HG03520 (cell line): Measurements from ENCODE around the gene ATP2A3.

ENCODE experiments used
- ATAC-seq: cut with Tn5 transposase; IDR thresholded peaks from one replicate; pipeline ENCODE4 v1.9.1; 2021; ENCODE audit warnings: mild to moderate bottlenecking, moderate library complexity; ENCODE audit not compliant: unreplicated experiment

Gene ATP2A3

DNA sequence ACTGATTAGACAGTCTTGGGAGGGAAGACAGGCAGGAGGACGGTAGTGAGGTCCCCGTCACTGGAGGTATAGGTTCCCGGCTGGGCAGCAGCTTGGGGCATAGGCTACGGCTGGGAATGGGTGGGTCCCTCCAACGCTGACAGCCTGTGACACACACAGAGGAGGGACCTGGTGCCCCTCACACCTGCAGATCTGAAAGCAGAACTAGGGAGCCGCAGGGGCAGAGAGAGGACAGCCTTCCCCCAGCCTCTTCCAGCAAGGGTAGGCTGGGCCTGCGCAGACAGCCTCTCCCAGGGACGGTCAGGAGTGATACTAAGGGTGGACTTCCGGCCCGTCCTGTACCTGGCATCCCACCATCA lies 49.9 kb downstream of the ATP2A3 start:
- ATAC-seq: no peak

DNA sequence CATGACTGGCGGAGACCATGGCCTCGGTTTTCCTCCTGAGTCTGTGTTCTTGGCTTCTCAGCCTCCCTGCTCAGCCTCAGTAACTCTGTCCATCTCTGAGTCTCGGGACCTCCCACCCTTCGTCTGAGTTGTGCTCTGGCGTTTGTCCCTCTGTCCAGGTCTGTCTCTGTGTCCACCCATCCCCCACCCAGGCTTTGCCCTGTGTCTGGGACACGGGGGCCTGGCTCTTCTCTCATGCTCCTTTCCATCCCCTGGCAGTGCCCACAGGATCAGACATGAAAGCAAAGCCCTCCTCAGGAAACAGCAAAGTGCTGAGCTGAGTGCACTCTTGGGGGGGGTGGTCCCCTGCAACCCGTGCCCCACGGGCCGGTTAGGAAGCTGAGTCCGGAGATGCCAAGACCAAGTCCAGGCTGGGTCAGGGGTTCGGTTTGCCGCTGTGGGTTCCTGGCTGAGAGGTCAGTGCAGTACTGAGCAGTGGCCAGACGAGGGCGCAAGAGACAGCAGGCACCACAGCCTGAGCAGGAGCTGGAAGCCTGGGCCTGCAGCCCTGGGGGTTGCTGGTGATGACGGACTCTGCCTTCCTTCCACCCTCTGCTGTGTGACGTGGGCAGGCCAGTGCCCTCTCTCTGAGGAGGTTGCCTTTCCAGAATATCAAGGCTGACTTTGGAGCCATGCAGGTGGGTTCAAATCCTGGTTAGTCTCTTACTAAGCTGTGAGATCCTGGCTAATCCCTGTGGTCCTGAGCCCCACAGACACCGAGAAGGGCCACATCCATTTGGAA lies 50.5 kb downstream of the ATP2A3 start:
- ATAC-seq: peak; percentile 45

DNA sequence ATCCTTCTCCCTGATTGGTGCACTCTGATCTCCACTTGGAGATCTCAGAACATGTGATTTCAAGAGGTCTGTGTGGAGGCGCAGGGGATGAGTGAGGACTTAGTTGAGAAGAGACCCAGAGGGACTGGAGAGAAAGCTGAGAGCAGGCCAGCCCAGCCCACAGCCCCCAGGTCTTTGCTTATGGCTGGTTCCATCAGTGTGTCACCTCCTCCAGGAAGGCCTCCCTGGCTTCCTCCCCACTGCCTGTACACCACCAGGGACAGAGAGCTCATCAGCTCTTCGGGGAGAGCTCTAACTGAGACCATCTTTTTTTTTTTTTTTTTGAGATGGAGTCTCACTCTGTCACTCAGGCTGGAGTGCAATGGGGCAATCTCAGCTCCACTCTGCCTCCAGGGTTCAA lies 51.4 kb downstream of the ATP2A3 start:
- ATAC-seq: no peak

DNA sequence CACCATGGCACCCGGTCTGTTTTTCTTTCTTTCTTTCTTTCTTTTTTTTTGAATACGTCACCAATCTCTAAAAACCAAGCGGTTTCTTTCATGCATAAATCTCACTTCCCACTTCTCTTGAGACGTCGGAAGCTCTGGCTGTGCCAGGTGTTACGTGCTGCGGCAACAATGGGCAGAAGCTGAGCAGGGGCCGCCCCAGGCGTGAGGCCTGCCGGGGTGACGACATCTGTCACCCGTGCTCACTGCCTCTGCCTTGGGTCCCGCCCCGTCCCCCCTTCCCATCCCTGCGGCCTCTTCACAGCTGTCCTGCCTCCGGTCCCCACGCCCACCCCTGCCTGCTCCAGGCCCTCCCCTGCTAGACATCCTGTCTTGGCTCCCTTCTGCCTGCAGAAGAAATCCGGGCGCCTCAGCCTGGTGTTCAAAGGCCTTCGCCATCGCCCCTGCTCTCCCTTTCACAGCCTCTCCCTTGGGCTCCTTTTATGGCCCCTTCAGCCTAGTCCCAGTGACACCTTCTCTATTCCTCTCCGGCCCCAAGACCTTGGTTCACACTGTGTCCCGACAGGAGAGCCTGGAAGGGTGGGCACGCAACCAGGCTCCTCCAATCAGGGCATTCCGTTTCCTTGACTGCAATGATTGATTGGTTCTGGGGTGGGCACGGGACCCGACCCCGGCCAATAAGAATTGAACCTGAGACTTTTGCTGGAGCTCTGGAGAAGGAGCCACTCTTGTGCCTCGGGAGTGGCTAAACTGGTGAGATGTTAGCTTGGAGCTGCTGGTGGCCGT lies 52.8 kb downstream of the ATP2A3 start:
- ATAC-seq: peak; percentile 59

DNA sequence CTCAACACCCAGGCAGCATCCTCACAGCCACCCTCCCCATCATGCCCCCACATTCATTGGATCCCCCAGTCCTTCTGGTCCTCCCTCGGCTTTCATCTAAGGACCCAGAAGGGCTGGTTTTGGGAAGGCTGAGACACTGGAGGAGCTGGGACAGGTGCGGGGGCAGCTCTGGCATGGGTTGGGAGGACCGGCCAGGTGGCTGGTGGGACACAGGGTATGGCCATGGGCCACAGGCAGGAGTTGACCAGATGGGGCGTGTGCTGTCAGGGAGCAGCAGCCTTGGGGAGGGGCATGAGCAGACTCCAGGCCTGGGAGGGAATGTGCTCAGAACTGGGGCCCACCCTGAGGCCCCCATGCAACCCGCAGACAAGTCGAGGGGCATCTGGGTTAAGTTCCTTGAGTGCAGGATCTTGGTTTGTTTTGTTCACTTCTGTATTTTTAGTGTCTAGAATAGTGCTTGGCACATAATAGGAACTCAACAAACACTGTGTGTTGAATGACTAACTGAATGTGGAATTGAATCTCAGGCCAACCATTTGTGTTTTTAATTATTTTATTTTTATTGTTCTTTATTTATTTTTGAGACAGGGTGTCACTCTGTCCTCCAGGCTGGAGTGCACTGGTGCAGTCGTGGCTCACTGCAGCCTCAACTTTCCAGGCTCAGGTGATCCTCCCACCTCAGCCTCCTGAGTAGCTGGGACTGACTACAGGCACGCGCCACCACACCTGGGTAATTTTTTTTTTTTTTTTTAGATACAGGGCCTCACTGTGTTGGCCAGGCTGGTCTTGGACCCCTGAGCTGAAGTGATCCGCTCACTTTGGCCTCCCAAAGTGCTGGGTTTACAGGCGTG lies 53.6 kb downstream of the ATP2A3 start:
- no peak for ATAC-seq

DNA sequence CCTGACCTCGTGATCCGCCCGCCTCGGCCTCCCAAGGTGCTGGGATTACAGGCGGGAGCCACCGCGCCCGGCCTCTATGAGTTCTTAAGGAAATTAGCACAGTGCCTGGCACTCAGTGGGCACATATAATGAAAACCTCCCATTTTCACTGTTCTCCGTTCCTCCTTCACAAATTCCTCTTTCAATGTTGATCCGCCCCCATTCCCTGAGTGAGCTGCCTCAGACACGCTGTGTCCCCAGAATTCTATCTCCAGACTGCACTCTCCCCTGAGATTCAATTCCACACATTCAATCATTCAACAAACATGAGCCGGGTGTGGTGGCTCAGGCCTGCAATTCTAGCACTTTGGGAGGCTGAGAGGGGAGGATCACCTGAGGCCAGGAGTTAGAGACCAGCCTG lies 55.0 kb downstream of the ATP2A3 start:
- ATAC-seq: no peak

DNA sequence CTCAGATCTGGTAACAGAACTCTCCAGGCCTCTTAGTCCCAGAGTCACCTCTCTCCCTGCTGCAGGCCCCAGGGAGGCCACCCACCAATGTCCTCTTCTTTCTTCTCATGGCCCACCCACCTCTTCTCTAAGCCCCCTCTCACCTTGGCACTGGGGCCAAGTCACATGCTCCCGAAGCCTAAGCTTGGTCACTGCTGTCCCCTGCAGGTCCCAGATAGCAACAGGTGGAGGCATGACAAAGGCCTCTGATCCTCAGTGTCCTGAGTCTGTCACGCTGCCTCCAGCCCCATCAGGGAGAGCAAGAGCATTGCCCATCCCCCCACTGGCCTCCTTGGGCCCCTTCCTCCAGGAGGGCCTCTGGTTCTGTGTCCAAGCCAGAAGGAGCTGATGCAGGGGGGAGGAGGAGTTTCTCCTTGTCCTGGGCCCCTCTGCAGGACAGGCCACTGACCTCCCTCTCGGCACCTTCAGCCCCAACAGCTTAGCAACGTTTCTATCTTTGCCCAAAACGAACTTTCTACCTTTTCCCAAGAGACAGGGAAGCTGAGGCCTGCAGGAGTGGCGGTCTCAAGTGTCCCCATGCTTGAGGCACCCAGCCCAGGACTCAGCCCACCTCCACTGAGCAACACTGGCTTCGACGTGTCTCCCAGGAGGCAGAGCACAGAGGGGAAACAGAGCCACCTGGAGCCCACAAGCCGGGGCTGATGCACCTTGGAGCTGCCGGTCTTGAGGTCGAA lies 56.6 kb downstream of the ATP2A3 start:
- no peak for ATAC-seq

DNA sequence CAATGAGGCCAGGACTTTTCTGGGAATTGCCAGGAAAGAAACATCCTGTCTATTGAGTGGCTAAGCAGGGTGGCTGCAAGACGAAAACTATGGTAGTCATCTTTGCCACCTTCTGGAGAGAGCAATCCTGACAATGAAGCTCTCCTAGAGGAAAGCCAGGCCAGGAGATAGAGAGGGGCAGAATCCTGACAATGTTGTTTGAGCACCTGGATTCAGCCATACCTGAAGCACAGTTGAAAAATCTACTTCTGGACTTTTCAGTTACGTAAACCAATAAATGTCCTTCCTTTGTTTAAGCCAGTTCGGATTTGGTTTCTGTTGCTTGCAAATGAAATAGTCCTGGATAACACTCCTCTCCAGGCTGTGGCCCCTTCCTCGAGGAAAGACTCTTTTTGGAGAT lies 57.4 kb downstream of the ATP2A3 start:
- ATAC-seq: no peak

DNA sequence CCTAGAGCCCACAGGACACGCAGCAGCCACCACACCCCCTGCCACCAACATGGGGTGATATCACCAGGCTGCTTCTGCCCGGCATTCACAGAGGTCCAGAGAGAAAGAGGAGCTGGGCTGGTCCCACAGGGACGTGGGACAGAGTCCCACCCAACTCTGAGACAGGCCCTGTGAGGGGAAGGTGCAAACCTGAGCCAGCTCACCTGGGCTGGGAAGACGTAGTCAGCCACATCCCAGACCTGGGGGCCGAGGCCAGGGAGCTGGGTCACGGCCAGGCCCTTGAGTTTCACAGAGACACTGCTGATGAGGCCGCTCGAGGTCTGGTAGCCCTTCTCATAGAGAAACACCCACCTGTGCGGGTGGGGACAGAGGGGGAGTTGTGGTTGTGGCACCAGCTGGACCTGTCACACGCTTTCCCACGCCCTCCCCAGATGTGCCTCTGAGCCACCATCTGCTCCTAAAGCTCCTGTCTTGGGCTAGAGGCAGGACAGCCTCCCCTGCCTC lies 59.2 kb downstream of the ATP2A3 start:
- no peak for ATAC-seq

DNA sequence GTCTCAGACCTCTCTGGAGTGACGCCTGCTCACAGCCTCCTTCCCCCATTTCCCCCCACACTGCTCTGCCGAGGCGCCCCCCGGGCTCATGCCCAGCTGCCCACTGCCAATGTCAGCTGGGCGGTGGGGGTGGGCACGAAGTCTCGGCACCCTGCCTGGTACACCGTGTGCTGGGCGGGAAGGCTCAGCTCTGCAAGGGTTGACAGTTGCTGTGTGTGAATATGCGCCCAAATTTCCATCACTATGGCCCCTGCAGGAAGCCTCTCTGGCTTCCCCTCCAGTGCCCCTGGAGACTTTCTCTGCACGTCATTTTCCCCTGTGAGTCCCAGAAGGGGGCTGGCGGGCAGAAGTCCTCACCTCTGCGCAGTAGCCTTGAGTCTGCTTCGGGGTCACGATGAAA lies 59.7 kb downstream of the ATP2A3 start:
- ATAC-seq: no peak

DNA sequence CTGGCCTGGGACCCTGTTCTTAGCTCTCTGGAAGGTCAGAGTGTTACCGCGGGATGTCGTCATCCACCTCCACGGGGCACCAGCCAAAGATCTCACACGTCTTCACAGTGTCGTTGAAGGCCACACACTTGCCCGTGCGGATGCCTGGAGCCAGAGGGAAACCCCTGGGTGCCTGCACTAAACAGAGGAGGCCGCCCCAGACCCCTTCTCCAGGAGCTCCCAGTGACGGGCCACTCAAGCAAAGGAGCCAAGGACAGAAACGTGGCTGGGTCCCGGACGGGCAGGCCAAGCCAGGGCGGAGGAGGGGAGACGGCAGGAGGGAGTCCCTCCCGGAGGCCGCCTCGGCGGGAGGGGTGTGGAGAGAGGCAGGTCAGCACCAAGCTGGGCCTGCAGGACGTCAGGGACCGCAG lies 60.4 kb downstream of the ATP2A3 start:
- ATAC-seq: no peak

DNA sequence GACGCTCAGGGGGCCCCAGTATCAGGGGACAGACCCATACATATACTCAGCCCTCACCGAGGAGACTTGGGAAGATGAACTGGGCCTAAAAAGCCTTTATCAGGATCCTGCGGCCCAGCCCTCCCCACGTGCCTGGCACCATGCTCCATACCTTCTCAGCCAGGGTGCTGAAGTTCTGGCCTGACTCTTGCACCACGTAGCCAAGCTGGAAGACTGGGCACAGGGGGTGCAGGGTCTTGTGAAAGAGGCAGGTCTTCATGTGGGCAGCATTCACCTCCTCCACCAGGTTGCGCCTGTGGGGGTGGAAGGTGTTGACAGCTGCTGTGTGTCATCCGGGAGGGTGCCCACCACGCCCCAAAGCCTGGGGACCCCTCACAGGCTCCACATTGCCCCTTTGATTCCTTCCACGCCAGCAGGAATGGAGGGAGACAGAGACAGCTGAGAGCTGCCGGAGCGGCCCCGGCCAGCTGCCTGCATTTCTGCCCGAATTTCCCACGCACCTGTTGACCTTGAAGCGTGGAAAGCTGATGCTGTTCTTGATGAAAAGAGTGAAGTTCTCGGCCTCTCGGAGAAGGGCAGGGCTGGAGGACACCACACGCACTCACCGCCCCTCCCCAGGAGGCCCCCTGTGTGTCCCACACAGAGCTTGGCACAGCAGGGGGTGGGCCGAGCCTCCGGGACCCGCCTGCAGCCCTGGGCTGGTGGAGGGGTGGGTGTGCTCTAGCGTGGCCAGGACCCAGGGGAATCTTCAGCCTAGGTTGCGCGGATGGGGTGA lies 61.0 kb downstream of the ATP2A3 start:
- no peak for ATAC-seq

DNA sequence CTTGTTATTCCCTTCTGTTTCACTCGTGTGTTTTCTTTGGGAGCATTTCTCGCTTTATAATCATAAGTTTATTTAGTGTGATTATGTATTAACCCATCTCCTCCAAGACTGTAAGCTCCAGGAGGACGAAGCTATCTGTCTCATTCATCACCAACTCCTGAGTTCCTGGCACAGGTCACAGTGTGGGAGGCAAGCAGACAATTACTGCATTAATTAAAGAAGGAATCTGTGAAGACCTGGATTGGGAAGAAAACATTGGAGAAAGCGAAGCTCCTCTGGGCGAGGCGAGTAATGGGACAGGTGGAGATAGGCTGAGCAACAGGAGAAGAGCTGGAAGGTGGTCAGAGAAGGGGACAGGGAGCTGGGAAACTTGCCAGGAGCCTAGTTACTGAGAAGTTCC lies 63.6 kb downstream of the ATP2A3 start:
- no peak for ATAC-seq

DNA sequence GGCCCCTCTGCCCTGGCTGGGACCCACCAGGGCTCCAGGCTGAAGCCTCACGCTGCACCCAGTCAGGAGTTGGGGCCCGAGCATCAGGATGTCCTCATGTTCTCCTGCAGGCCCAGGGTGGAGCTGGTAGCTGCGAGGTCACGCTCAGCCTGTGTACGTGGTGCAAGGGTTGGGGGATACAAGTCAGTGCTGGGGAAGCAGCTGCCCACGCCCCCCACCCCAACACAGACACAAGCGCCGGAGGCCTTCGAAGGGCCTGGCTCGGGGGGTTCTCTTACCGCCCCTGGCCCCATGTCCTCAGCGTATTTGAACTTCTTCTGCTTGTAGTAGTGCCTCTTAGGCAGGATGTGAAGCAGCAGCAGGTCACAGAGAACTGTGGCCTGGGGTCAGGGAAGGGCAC lies 66.5 kb downstream of the ATP2A3 start:
- no peak for ATAC-seq

DNA sequence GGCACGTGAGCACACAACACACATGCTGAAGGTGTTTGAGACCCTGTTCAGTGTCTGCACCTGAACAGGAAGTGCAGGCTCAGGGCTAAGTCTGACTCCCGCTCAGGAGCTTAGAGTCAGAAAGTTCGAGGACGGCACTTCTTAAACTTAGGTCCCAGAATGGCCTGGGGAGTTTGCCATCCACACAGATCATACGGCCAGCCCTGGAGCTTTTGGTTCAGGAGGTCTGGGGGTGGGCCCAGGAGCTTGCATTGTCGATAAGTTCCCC lies 67.3 kb downstream of the ATP2A3 start:
- ATAC-seq: no peak

DNA sequence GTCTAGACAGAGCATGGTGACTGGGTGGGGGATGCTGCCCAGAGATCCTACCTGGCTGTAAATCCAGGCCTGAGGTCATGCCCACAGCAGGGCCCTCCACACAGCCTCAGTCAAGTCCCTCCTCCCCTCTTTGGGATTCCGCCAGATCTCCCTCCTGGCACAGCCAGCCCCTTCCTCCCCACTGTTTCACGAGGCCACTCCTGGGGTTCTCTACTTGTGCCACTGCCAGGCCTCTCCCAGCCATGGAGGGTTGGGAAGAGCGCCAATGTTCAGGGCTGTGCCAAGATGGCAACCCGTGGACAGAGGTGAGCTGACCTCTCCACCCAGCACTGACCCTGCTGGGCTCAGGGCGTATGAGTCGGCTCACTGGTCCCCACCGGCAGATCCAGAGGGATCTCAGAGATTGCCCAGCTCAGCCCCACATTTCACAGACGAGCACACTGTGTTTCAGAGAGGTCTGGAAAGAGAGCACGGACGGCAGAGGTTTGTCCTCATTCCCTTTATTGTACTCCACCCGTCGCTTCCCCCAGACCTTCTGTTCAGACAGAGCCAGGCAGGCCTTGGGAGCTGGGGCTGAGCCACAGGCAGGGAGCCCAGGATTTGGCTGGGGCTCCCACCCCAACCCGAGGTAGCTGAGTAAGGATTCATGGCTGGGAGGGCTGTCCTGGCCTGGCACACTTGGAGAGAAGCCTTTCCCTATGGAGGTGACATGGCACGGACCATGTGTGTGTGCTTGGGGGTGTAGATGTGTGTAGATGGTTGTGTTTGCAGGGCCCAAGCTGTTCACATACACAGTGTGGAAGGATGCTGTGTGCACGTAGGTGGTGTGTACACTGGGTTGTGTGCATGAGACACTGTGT lies 67.9 kb downstream of the ATP2A3 start:
- ATAC-seq: no peak

DNA sequence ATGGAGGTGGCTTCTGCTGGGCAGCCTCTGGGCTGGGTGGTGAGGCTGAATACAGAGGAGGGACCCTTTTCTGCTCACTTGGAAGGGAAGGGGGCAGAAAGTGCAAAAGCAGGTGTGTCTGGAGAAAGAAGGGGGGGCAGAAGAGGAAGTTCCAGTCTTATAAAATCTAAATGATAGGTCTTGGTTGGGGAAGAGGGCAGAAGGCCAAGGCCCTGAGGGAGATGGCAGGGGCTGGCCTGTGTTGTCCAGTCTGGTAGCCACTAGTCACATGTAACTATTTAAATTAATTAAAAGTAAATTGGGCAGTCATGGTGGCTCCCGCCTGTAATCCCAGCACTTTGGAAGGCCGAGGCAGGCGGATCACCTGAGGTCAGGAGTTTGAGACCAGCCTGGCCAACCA lies 68.9 kb downstream of the ATP2A3 start:
- no peak for ATAC-seq

DNA sequence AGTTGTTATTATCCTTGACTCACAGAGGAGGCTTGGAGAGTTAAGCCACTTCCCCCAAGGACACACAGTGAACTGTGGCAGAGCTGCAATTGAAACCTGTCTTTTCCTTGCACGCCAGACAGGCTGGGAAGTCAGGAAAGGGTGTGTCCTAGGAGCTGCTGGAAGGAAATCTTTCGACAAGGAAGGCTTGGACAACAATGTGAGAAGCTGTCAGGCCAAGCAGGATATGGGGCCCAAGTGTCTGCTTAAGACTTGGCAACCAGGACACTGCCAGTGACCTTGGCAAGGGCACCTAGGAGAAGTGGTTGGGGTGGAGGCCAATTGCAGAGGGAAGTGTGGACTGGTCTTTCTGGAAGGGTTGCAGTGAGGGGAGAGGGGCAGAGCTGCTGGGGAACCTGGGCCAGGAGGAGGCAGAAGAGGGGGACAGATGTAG lies 69.3 kb downstream of the ATP2A3 start:
- no peak for ATAC-seq

DNA sequence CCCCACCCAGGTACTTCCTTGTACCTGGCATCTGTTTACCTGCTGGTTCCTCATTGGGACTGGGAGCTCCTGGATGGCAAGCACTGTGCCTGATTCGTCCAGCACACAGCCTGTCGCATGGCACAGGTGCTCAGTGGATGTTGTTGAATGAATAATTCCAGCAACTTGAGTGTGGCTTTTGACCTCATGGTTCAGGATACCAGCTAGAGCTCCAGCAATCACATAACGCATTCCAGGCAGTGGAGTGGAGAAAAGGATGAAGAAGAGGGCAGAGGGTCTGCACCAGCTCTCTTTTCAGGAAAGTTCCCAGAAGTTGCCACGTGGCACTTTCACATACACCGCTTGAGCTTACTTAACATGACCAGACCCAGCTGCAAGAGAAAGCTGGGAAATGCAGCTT lies 70.0 kb downstream of the ATP2A3 start:
- no peak for ATAC-seq
